ENCODE measurements around the gene LRRC18. TPM values are rescaled to one million over a fixed set of nuclear protein-coding genes. Genes with fewer than 3 reads are reported as not detected.

Gene LRRC18
- total and polyA plus RNA-seq, 2 donors (not counting 3 experiments of a cell fraction or from before 2014, with no cell fraction given): not detected

DNA sequence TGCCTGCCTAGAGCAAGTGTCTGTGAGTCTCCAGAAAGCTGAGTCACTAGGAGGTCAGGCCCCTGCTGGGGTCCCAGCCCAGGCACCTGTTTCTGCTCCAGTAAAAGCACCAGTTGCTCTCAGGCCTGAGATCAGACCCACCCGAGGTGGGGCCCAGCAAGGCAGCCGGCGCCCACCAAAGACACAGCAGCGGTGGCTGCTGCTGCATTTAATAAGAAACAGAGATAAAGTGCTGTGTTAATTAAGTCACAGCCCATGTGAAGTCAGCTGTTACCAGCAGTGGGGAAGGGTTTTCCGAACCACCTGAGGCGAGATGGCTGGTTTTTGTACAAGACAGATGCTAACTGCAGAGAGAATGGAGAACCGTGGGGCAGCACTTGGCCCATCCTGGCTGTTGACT, 12.1 kb upstream of the LRRC18 start:
- no peaks in the 10 kb centered on the region for H3K36me3 ChIP-seq (ENCODE audit: control insufficient read depth in 2 of 2, extremely low read depth in 1 of 2, insufficient read depth in 2 of 2, low read length in 2 of 2)
- no peak overlapping the region for H3K9ac ChIP-seq (replicated peaks; ENCODE audit: extremely low read depth, insufficient read depth, low read length)
- FAIRE-seq (no peak), DNase-seq (ENCODE audit: low read depth, low spot score) (no peak)
- ChIA-PET CTCF (no interaction called here), POLR2A (no interaction called here)
- H3K9me1 ChIP-seq (replicated peaks; ENCODE audit: control insufficient read depth, extremely low read depth, insufficient read depth, low read length): no peaks in the 10 kb centered on the region
- no peaks in the 10 kb centered on the region for H3K27me3 ChIP-seq (ENCODE audit: control insufficient read depth in 2 of 2, insufficient read depth in 2 of 2, low read length in 2 of 2)
- intact Hi-C loops (cut with micrococcal nuclease): no loop called here
- H3K4me1 ChIP-seq (ENCODE audit: control insufficient read depth, extremely low read depth, insufficient read depth, low read length): peaks cover 15% of the 10 kb centered on the region
- H3K4me3 ChIP-seq (replicated peaks in 1 of 3; ENCODE audit: insufficient read depth in 1 of 3, low read depth in 1 of 3, low read length in 3 of 3): no peak overlapping the region
- no peak overlapping the region for H3K4me2 ChIP-seq (ENCODE audit: insufficient read depth, low read length)
- TF ChIP-seq, protein P1, sequence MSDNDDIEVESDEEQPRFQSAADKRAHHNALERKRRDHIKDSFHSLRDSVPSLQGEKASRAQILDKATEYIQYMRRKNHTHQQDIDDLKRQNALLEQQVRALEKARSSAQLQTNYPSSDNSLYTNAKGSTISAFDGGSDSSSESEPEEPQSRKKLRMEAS (IDR thresholded peaks at IDR 0.05; ENCODE audit: insufficient read depth, insufficient read length): no peak
- TF ChIP-seq, protein P2, sequence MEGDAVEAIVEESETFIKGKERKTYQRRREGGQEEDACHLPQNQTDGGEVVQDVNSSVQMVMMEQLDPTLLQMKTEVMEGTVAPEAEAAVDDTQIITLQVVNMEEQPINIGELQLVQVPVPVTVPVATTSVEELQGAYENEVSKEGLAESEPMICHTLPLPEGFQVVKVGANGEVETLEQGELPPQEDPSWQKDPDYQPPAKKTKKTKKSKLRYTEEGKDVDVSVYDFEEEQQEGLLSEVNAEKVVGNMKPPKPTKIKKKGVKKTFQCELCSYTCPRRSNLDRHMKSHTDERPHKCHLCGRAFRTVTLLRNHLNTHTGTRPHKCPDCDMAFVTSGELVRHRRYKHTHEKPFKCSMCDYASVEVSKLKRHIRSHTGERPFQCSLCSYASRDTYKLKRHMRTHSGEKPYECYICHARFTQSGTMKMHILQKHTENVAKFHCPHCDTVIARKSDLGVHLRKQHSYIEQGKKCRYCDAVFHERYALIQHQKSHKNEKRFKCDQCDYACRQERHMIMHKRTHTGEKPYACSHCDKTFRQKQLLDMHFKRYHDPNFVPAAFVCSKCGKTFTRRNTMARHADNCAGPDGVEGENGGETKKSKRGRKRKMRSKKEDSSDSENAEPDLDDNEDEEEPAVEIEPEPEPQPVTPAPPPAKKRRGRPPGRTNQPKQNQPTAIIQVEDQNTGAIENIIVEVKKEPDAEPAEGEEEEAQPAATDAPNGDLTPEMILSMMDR (IDR thresholded peaks at IDR 0.05; ENCODE audit: extremely low read depth in 1 of 2, insufficient read depth in 1 of 2, low read depth in 1 of 2, low read length in 2 of 2): no peak
- no peak for TF ChIP-seq GATA2 (IDR thresholded peaks at IDR 0.05; ENCODE audit: insufficient read depth, insufficient read length, low read depth, low read length)
- TF ChIP-seq FOS (IDR thresholded peaks at IDR 0.05; ENCODE audit: borderline replicate concordance, insufficient read depth, low read length): no peak
- no peak for TF ChIP-seq POLR2A (IDR thresholded peaks at IDR 0.05; ENCODE audit: low read depth, low read length)
- no peak for TF ChIP-seq POLR2AphosphoS5 (IDR thresholded peaks at IDR 0.05; ENCODE audit: insufficient read depth, low read depth, low read length)
- TF ChIP-seq JUN (IDR thresholded peaks at IDR 0.05; ENCODE audit: borderline replicate concordance, insufficient read depth, insufficient read length, low read depth): no peak
- TF ChIP-seq EZH2 (IDR thresholded peaks at IDR 0.05; ENCODE audit: borderline replicate concordance, low read depth, low read length, severe bottlenecking): no peak
- no peak for TF ChIP-seq MYC (IDR thresholded peaks at IDR 0.05; ENCODE audit: low read depth, low read length)
- no peaks in the 10 kb centered on the region for H4K20me1 ChIP-seq (replicated peaks; ENCODE audit: control insufficient read depth, extremely low read depth, insufficient read depth, low read length)
- H3K9me3 ChIP-seq (replicated peaks; ENCODE audit: control insufficient read depth, insufficient read depth, low read length): no peaks in the 10 kb centered on the region
- H3K79me2 ChIP-seq (ENCODE audit: control insufficient read depth, insufficient read depth, low read length): no peaks in the 10 kb centered on the region
- BruUV-seq (replicated peaks): no TSS peak
- dilution Hi-C loops (cut with MboI; ENCODE audit: extremely low pct_ligation_motif_present, low sequenced_read_pairs): no loop called here
- no peak overlapping the region for H2AFZ ChIP-seq (ENCODE audit: low read depth, low read length)
- H3K27ac ChIP-seq (ENCODE audit: insufficient read depth, low read depth, low read length): no peak overlapping the region
